Activated CD8-positive, alpha-beta memory T cell treated with anti-CD3 and anti-CD28 coated beads for 36 hours (primary cell): ENCODE results near the gene HOXD4. TPM values are rescaled to one million over a fixed set of nuclear protein-coding genes. Genes with fewer than 3 reads are reported as not detected.

ENCODE experiments used
- CTCF ChIA-PET: fragments of 350-600 bp; sonication (Branson Sonifier 250); formaldehyde crosslinking; loops from one replicate; lab custom pipeline; 2021; ENCODE audit warnings: antibody characterized with exemption; lab: Charles Lee
- POLR2A ChIA-PET: fragments of 350-600 bp; sonication (Branson Sonifier 250); formaldehyde crosslinking; loops from one replicate; lab custom pipeline; 2021; ENCODE audit warnings: antibody characterized with exemption; lab: Charles Lee
- total RNA-seq, 2 experiments: library from RNA; stranded (reverse); gene quantifications; one replicate each; pipeline ENCODE4 v1.2.3, GENCODE V29; 2021

The HOXD4 gene
- total RNA-seq, 2 experiments from 2014 or later = not detected

- CTCF ChIA-PET = no interaction called here
- POLR2A ChIA-PET = no interaction called here
These were observed 48.6 kb downstream of the HOXD4 start for GRCh38 chr2:176199902-176200301.

DNA sequence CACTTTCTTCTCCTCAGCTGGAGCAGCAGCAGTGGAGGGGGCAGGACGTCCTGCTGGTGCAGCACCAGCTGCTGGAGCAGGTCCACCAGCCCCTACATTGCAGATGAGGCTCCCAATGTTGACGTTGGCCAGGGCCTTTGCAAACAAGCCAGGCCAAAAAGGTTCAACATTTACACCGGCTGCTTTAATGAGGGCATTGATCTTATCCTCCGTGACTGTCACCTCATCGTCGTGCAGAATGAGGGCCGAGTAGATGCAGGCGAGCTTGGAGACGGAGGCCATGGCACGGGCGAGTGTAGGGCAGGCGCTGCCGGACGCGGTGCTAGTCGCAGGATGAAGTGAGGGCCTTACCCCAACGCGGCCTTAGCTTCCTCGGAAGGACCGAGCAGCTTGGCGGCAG, 49.6 kb downstream of the HOXD4 start:
- ChIA-PET CTCF (no interaction called here), POLR2A (no interaction called here)

DNA sequence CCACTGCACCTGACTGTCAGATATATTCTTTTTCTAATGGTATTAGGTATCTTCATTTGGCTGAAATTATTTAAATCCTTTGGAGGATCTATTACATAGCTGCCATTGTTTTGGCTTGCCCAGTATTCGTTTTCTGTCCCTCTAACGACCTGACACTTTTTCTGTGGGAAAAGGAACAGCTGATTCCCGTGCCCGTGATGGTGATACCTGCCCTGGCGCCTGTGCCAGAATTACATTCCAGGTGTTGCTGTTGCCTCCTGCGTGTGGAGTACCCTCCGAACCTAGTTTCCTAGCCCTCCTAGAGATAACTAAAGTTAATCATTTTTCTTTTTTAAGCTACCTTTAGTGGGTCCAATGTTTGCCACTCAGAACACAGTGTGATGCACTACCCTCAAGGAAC, 51.1 kb downstream of the HOXD4 start:
- CTCF ChIA-PET = interaction anchor here (0.5 kb wide), 1 partner anchor 62 kb away, joined by 4 read pairs; no protein-coding TSS in a partner anchor
- POLR2A ChIA-PET = no interaction called here

Other genes with a start within 250 kb of the HOXD4 start
- 10 to 100 TPM; 38.3 to 42.9 TPM for gene LNPK, start 149.3 kb upstream of the HOXD4 start, total RNA-seq
- not detected for gene EVX2, start 67.6 kb upstream of the HOXD4 start, total RNA-seq
- gene HOXD13, start 58.8 kb upstream of the HOXD4 start, total RNA-seq = not detected
- gene HOXD12, start 51.8 kb upstream of the HOXD4 start, total RNA-seq = not detected
- not detected for gene HOXD11, start 44.3 kb upstream of the HOXD4 start, total RNA-seq
- not detected for gene HOXD10, start 34.8 kb upstream of the HOXD4 start, total RNA-seq
- not detected for gene HOXD9, start 28.8 kb upstream of the HOXD4 start, total RNA-seq
- gene HOXD8, start 21.8 kb upstream of the HOXD4 start, total RNA-seq = not detected
- gene HOXD3, start 5.8 kb downstream of the HOXD4 start, total RNA-seq = not detected
- not detected for gene HOXD1, start 37.1 kb downstream of the HOXD4 start, total RNA-seq
- gene MTX2, start 117.9 kb downstream of the HOXD4 start, total RNA-seq = 10 to 100 TPM; 27.4 to 28.6 TPM